BE2C (cell line): ENCODE data around the gene OARD1.

Experiments used
- DNase-seq: peaks from one replicate; pipeline ENCODE4 v3.0.0-alpha.2; 2020
- H3K27me3 ChIP-seq: fragments of 250-450 bp; sonication (Bioruptor Pico); 2 replicates; pipeline ENCODE4 v1.5.1; 2020; ENCODE audit warnings: mild to moderate bottlenecking
- H3K36me3 ChIP-seq: fragments of 250-450 bp; sonication (Bioruptor Pico); 2 replicates; pipeline ENCODE4 v1.5.1; 2020; ENCODE audit warnings: mild to moderate bottlenecking
- H3K4me1 ChIP-seq: fragments of 250-450 bp; sonication (Bioruptor Pico); 2 replicates; pipeline ENCODE4 v1.5.1; 2020
- H3K4me3 ChIP-seq: 2 replicates; pipeline ENCODE4 v1.5.1; 2011; ENCODE audit warnings: low read depth, low read length
- H3K9me3 ChIP-seq: fragments of 250-450 bp; sonication (Bioruptor Pico); 2 replicates; pipeline ENCODE4 v1.5.1; 2020
- TF ChIP-seq, protein P1 (sequence below): IDR thresholded peaks from 2 replicates; pipeline ENCODE4 v1.5.1; 2012; ENCODE audit warnings: mild to moderate bottlenecking, low read depth, low read length

The OARD1 gene

DNA sequence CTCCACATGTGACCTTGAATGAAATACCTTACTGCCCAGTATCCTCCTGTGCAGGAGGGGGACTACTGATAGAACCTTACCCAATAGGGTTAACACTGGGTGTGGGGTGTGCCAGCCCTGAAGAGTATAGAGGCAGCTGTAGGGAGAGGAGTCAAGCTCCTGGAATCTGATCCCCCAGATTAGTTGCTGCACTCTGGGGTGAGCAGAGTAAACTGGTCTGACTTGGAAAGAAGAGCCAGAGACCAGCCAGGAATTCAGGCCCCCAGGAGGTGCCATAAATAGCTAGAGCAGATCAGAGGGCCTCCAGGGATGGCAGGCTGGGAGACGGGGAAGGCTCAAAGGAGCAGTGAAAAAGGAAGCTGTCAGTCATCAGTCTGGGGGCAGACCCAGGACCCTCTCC, 22.6 kb downstream of the OARD1 start:
- DNase-seq: no peak
- Histone ChIP-seq H3K4me1 (no peaks in the 10 kb centered on the region), H3K4me3 (no peak overlapping the region), H3K36me3 (no peaks in the 10 kb centered on the region), H3K27me3 (no peaks in the 10 kb centered on the region), H3K9me3 (no peaks in the 10 kb centered on the region)
- TF ChIP-seq, protein P1, sequence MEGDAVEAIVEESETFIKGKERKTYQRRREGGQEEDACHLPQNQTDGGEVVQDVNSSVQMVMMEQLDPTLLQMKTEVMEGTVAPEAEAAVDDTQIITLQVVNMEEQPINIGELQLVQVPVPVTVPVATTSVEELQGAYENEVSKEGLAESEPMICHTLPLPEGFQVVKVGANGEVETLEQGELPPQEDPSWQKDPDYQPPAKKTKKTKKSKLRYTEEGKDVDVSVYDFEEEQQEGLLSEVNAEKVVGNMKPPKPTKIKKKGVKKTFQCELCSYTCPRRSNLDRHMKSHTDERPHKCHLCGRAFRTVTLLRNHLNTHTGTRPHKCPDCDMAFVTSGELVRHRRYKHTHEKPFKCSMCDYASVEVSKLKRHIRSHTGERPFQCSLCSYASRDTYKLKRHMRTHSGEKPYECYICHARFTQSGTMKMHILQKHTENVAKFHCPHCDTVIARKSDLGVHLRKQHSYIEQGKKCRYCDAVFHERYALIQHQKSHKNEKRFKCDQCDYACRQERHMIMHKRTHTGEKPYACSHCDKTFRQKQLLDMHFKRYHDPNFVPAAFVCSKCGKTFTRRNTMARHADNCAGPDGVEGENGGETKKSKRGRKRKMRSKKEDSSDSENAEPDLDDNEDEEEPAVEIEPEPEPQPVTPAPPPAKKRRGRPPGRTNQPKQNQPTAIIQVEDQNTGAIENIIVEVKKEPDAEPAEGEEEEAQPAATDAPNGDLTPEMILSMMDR: no peak

DNA sequence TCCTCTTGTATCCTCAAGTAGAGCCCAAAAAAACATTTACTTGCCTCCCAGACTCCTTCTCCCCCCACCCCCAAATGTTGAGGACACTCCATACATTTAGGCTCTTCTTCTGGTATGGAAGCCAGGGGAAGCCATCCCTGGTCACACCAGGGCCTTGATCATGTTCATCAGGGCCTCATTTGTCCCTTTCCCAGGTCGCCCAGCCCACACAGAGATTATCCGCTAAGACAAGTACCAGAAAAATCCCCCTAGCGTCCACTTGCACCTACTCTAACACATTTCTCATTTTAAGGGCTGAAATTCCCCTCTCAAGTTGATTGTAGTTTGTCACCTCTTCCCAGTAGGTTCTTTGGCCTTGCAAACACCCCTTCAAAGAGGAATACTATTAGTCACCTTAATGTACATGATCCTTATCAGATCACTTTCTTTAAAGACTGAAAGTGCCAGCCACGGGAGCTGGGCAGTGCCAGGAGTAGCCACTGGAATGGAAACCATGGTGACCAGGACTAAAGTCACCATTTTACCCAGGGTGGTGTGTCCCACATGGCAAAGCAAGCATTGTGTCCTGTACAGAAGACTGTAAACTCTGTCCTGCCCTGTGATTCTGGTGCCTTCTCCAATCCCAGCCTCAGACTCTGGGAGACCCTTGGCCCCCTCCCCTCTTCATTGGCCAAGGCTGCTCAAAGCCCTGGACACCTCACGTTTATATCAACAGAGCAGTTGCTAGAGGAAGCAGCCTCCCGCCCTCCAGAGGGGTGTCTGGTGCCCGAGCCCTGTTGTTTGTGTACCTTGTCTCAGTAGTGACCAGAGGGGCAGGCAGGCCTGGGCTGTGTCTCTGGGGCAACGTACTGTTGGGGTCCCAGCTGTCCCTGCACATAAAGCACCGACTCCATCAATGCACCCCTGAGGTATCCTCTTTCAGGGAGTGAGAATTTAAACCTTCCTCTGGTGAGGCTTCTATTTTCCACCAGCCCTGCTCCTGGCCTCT, 24.1 kb downstream of the OARD1 start:
- H3K4me3 ChIP-seq: no peak overlapping the region
- DNase-seq: no peak
- H3K4me1 ChIP-seq: no peaks in the 10 kb centered on the region
- no peaks in the 10 kb centered on the region for H3K27me3 ChIP-seq
- TF ChIP-seq, protein P1: no peak
- no peaks in the 10 kb centered on the region for H3K36me3 ChIP-seq
- no peaks in the 10 kb centered on the region for H3K9me3 ChIP-seq

DNA sequence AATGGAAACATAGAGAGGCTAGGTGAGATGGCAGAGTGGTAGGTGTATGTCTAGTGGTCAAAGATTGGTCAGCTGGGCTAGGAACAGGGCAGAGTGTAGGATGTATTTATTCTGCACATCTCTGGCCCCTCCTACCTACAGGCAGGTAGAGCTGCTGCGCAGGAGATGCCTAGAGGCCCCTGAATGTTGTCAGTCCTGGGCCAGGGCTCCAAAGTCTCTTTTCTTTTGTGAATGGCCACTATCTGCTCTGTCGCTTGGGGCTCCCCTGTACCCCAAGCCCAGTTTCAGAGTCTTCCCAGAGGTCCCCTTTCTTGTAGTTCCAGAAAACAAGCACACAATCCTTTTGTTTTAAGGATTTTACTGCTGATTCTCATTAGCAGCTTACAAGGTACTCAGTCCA, 24.9 kb downstream of the OARD1 start:
- Histone ChIP-seq H3K27me3 (no peaks in the 10 kb centered on the region), H3K4me1 (no peaks in the 10 kb centered on the region), H3K4me3 (no peak overlapping the region), H3K36me3 (no peaks in the 10 kb centered on the region), H3K9me3 (no peaks in the 10 kb centered on the region)
- no peak for DNase-seq
- TF ChIP-seq, protein P1: no peak

DNA sequence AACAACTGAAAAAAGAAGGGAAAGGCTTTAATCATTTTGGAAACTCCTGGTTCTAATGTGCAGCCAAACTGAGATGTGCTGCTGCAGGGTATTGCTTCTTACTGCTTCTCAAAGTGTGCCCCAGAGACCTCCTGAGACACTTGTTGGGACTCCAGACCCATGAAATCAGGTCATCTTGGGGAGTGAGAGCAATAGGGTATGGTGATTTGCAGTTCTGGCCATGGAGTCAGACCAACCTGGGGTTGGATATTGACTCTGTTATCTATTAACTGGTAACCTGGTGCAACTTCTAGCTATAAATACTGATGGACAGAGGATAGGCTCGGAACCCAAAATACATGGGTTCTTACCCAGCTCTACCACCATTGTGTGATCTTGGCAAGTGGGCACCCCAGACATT, 26.1 kb downstream of the OARD1 start:
- Histone ChIP-seq H3K4me3 (no peak overlapping the region), H3K36me3 (no peaks in the 10 kb centered on the region), H3K9me3 (no peaks in the 10 kb centered on the region), H3K4me1 (no peaks in the 10 kb centered on the region), H3K27me3 (no peaks in the 10 kb centered on the region)
- no peak for DNase-seq
- TF ChIP-seq, protein P1: no peak

DNA sequence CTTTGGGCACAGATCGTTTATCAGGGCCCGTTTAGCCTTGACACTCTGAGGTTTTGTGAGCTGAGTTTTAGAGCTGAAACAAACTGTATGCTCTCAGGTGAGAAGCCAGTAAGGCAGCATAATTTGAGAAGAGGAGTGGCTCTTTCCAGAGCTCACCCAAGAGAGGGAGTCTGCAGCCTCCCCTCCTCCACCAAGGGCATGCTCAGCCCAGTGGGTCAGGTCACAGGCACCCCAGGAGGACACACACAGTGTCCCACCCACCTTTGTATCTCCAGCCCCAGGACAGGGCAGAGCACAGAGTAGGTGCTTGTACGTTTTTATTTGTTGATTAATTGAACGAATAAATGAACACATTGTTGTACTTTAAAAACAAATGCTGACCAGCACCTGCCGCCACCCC, 26.5 kb downstream of the OARD1 start:
- TF ChIP-seq, protein P1: no peak
- no peaks in the 10 kb centered on the region for H3K4me1 ChIP-seq
- no peaks in the 10 kb centered on the region for H3K9me3 ChIP-seq
- no peak overlapping the region for H3K4me3 ChIP-seq
- H3K27me3 ChIP-seq: no peaks in the 10 kb centered on the region
- no peak for DNase-seq
- no peaks in the 10 kb centered on the region for H3K36me3 ChIP-seq

DNA sequence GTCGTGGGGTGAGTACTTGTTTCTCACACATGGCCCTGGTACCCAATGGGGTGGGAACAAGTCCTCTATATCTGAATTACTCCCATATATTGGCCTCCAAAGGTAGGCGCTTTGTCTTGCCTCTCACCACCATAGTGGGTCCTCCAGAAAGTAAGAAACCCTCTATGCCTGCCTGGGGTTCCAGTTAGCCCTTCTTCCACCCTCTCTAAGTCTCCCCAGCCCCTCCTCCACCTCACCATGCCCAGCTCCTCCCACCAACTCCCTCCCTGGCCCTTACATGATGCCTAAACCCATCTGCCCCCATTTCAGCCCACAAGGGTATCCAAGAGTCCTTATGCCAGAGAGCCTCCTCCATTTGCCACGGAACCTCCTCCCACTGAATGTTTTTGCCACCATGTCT, 29.0 kb downstream of the OARD1 start:
- DNase-seq: no peak
- Histone ChIP-seq H3K4me1 (no peaks in the 10 kb centered on the region), H3K27me3 (no peaks in the 10 kb centered on the region), H3K4me3 (no peak overlapping the region), H3K9me3 (no peaks in the 10 kb centered on the region), H3K36me3 (no peaks in the 10 kb centered on the region)
- TF ChIP-seq, protein P1: no peak
